GM18861 (cell line): ENCODE data around the gene EVI5.
"Not testable (repeated sequence)": the region's sequence is repeated elsewhere in the genome, so short reads cannot be mapped to it uniquely, and the experiment has no call there.

Experiments used
- ATAC-seq: cut with Tn5 transposase; IDR thresholded peaks from one replicate; pipeline ENCODE4 v1.9.1; 2021; ENCODE audit not compliant: unreplicated experiment

EVI5 gene

GRCh38 chr1:92698932-92699331 is 86.0 kb downstream of the EVI5 start:
- no peak for ATAC-seq

GRCh38 chr1:92695104-92695503 is 89.8 kb downstream of the EVI5 start:
- ATAC-seq, result no peak

GRCh38 chr1:92691925-92692324 is 93.0 kb downstream of the EVI5 start:
- no peak for ATAC-seq

- no peak for ATAC-seq
These were observed 94.5 kb downstream of the EVI5 start for GRCh38 chr1:92690212-92690906.

GRCh38 chr1:92679980-92680379 is 104.9 kb downstream of the EVI5 start:
- ATAC-seq, result no peak

- no peak for ATAC-seq
These were observed 121.1 kb downstream of the EVI5 start for GRCh38 chr1:92663775-92664174.

GRCh38 chr1:92662048-92662447 is 122.9 kb downstream of the EVI5 start:
- ATAC-seq, result no peak

- no peak for ATAC-seq
These were observed 127.2 kb downstream of the EVI5 start for GRCh38 chr1:92657701-92658100.

GRCh38 chr1:92655197-92655801 is 129.6 kb downstream of the EVI5 start:
- ATAC-seq, result no peak

- ATAC-seq, result no peak
These were observed 131.1 kb downstream of the EVI5 start for GRCh38 chr1:92653605-92654381.

GRCh38 chr1:92640686-92641085 is 144.2 kb downstream of the EVI5 start:
- ATAC-seq, result not testable (repeated sequence)

GRCh38 chr1:92638498-92638897 is 146.4 kb downstream of the EVI5 start:
- peak; percentile 89 for ATAC-seq

- ATAC-seq, result not testable (repeated sequence)
These were observed 149.7 kb downstream of the EVI5 start for GRCh38 chr1:92635203-92635602.

GRCh38 chr1:92623187-92623778 is 161.6 kb downstream of the EVI5 start:
- ATAC-seq, result peak; percentile 64

- ATAC-seq, result no peak
These were observed 165.3 kb downstream of the EVI5 start for GRCh38 chr1:92619466-92620189.

GRCh38 chr1:92601044-92601443 is 183.9 kb downstream of the EVI5 start:
- ATAC-seq, result no peak

GRCh38 chr1:92599184-92599583 is 185.7 kb downstream of the EVI5 start:
- ATAC-seq, result peak; percentile 72

GRCh38 chr1:92589361-92589760 is 195.5 kb downstream of the EVI5 start:
- ATAC-seq, result not testable (repeated sequence)

GRCh38 chr1:92587445-92587844 is 197.5 kb downstream of the EVI5 start:
- ATAC-seq, result peak; percentile 25

GRCh38 chr1:92585831-92586230 is 199.1 kb downstream of the EVI5 start:
- ATAC-seq, result no peak

GRCh38 chr1:92584810-92585209 is 200.1 kb downstream of the EVI5 start:
- ATAC-seq, result not testable (repeated sequence)
